ENCODE measurements around the gene OR8D2.

- no peak for TF ChIP-seq CTCF (IDR thresholded peaks at IDR 0.05)
- TF ChIP-seq POLR2AphosphoS5 (IDR thresholded peaks at IDR 0.05), result no peak
Observed at GRCh38 chr11:124294687-124295086, 25.3 kb downstream of the OR8D2 start.
